Heart right ventricle (tissue), 16 donors: Measurements from ENCODE around the gene RPL36AL. TPM values are rescaled to one million over a fixed set of nuclear protein-coding genes. Genes with fewer than 3 reads are reported as not detected.
A peak's percentile ranks its signal among the peaks of the same experiment; 100 is the strongest.

Source experiments
- ATAC-seq, 8 donors: fragments of 200-7000 bp; cut with Tn5 transposase; one replicate each; pipeline ENCODE4 v1.9.1; 2020; ENCODE audit warnings: mild to moderate bottlenecking in 8 of 8, moderate library complexity in 8 of 8, moderate number of reproducible peaks in 1 of 8
- DNase-seq, 2 donors: peaks; one replicate each; pipeline ENCODE4 v3.0.0-alpha.2; 2020
- H3K27ac ChIP-seq, 10 donors: fragments of 200-600 bp; sonication (generic) in 2 of 10; one replicate each; pipeline versions ENCODE4 v1.5.0 to v1.8.0; 2020 to 2022; ENCODE audit warnings: mild to moderate bottlenecking in 3 of 10
- H3K27me3 ChIP-seq, 7 donors: fragments of 200-600 bp; one replicate each; pipeline ENCODE4 v1.8.0; 2021 to 2022; ENCODE audit warnings: mild to moderate bottlenecking in 2 of 7
- H3K36me3 ChIP-seq, 9 donors: fragments of 200-600 bp; sonication (generic) in 1 of 9; one replicate each; pipeline versions ENCODE4 v1.5.0 to v1.8.0; 2020 to 2022; ENCODE audit warnings: mild to moderate bottlenecking in 2 of 9
- H3K4me1 ChIP-seq, 9 donors: fragments of 200-600 bp; sonication (generic) in 1 of 9; one replicate each; pipeline versions ENCODE4 v1.5.0 to v1.8.0; 2020 to 2022; ENCODE audit warnings: mild to moderate bottlenecking in 4 of 9
- H3K4me3 ChIP-seq, 10 donors: fragments of 200-600 bp; sonication (generic) in 2 of 10; one replicate each; pipeline versions ENCODE4 v1.5.0 to v1.8.0; 2020 to 2022; ENCODE audit warnings: mild to moderate bottlenecking in 7 of 10, moderate library complexity in 2 of 10
- H3K9me3 ChIP-seq, 11 donors: fragments of 200-600 bp in 10 of 11; sonication (generic) in 2 of 11; one replicate each; pipeline versions ENCODE4 v1.5.0 to v1.8.0; 2013 to 2022; ENCODE audit warnings: mild to moderate bottlenecking in 2 of 11, control low read depth in 1 of 11, moderate library complexity in 1 of 11
- CTCF ChIP-seq, 9 donors: fragments of 200-600 bp; sonication (generic) in 2 of 9; IDR thresholded peaks; one replicate each; pipeline versions ENCODE4 v1.5.0 to v1.8.0; 2021 to 2022; ENCODE audit warnings: antibody characterized with exemption in 9 of 9, mild to moderate bottlenecking in 5 of 9, moderate library complexity in 1 of 9
- WGBS, 2 donors: extraction: QIAGEN DNeasy Blood & Tissue Kit; methylation state at CpG; one replicate each; pipeline ENCODE4 v1.1.7; 2013; ENCODE audit warnings: inconsistent platforms in 1 of 2; 5-methylcytosine and 5-hydroxymethylcytosine counted together
- intact Hi-C, 10 donors: fragments of 100-400 bp; cut with DNase I; formaldehyde crosslinking; loops; one replicate each; pipeline versions ENCODE4 v1.11.1 to v1.14.2; 2022
- polyA plus RNA-seq, 2 donors: library from polyadenylated mRNA; stranded (reverse); fragments of 200-250 nt; gene quantifications; one replicate each; pipeline ENCODE4 v1.2.3, GENCODE V29; 2013
- total RNA-seq, 10 donors: library from RNA; stranded (reverse); fragmentation: NEBNext Ultra II Directional in 3 of 10; extraction: Animal tissue kit (Norgen Biotek cat#: 25700) in 3 of 10; gene quantifications; one replicate each; pipeline versions ENCODE4 v1.2.1 to v1.2.4, GENCODE V29; 2021 to 2023
- donor health status: Arrhythmogenic right ventricular cardiomyopathy.
- donor health status: ischemic (EF 13 %, LVEDD 7.1; RV severe dilation, severe dysfunction).
- donor health status: healthy with polysubstance abuse.
- donor health status: DM: no; HTN: yes; CAD: no.
- donor health status: DM: no; HTN: no; CAD: no.
- donor health status: ischemic (EF 25% LVEDD 6.9; RV normal size, moderate dysfunction).
- donor health status: ischemic (EF 25% LVEDD 5.7; RV mildly dilated, moderate dysfunction).
- donor health status: healthy.
- donor health status: DM: yes; HTN: yes; CAD: no.
- donor health status: Ischemic cardiomyopathy.
- donor health status: ischemic (EF 35%, LVEDD 5.7; RV mildly dilated, moderate dysfunction).
- donor health status: nonischemic (EF 11% LVEDD 7.7; RV severe dilation, severe dysfunction).
- donor health status: DM: yes; HTN: yes; CAD: no.
- donor health status: PGD.
- donor health status: ischemic (EF 29% LVEDD 5.4; RV normal size, mild dysfunction).
- donor health status: nonischemic (EF 23%, LVEDD 6.1; RV moderate dilation, normal function).

RPL36AL gene
- total and polyA plus RNA-seq, 12 donors, result 103 to 562 (median 128) TPM

- peak overlapping the region; percentile 69 to 98 (median 88) for H3K4me3 ChIP-seq
- 0 to 1% methylated on average over 101 of the region's 101 CpGs for WGBS, 2 donors
- peak overlapping the region; percentile 84 to 99 (median 96) for H3K27ac ChIP-seq
- H3K9me3 ChIP-seq, result no peaks in the 10 kb centered on the region
- no peaks in the 10 kb centered on the region for H3K27me3 ChIP-seq
- peak; percentile 67 to 95 (median 87) for TF ChIP-seq CTCF (IDR thresholded peaks at IDR 0.05)
- ATAC-seq (peak; percentile 93 to 97 (median 95)), DNase-seq (peak; percentile 93 to 94)
- intact Hi-C loops, result loop anchor here (2.0 to 10.0 kb wide), 12 partner anchors 51 to 231 kb away; partner anchors contain the start of genes KLHDC1 (in 6 of the 10), KLHDC2 (in 6 of the 10), POLE2 (in 2 of the 10) and NEMF (in 1 of the 10)
- peaks cover 0 to 28% (median 0%) of the 10 kb centered on the region in 9 donors for H3K36me3 ChIP-seq
- H3K4me1 ChIP-seq, result peaks cover 8 to 61% (median 43%) of the 10 kb centered on the region in 9 donors
Measured at GRCh38 chr14:49633640-49634546, 13.5 kb upstream of the RPL36AL start.

GRCh38 chr14:49623941-49624839, 3.8 kb upstream of the RPL36AL start:
- Histone ChIP-seq H3K4me3 (peak overlapping the region in 1 of 10 donors; percentile 73), H3K36me3 (peaks cover 0 to 36% (median 5%) of the 10 kb centered on the region in 9 donors), H3K27ac (peak overlapping the region in 1 of 10 donors; percentile 2), H3K9me3 (no peaks in the 10 kb centered on the region), H3K27me3 (no peaks in the 10 kb centered on the region), H3K4me1 (peaks cover 0 to 43% (median 37%) of the 10 kb centered on the region in 9 donors)
- intact Hi-C loops, result loop anchor here in 1 of 10 donors (5.0 kb wide), 1 partner anchor 143 kb away; the partner anchor contains the start of gene KLHDC2
- DNase-seq (no peak), ATAC-seq (no peak)
- WGBS, 2 donors, result 85 to 86% methylated on average over 6 of the region's 6 CpGs
- no peak for TF ChIP-seq CTCF (IDR thresholded peaks at IDR 0.05)

GRCh38 chr14:49623387-49623786, 3.0 kb upstream of the RPL36AL start:
- peak overlapping the region in 1 of 10 donors; percentile 2 for H3K27ac ChIP-seq
- intact Hi-C loops, result loop anchor here in 1 of 10 donors (5.0 kb wide), 1 partner anchor 144 kb away; the partner anchor contains the start of gene KLHDC2
- H3K4me1 ChIP-seq, result peaks cover 0 to 51% (median 41%) of the 10 kb centered on the region in 9 donors

More at GRCh38 chr14:49623387-49623786, 3.0 kb upstream of the RPL36AL start:
- no peak for TF ChIP-seq CTCF (IDR thresholded peaks at IDR 0.05)
- WGBS, 2 donors, result 69 to 74% methylated on average over 3 of the region's 3 CpGs
- ATAC-seq (no peak), DNase-seq (no peak)
- peak overlapping the region in 2 of 10 donors; percentile 1 to 73 for H3K4me3 ChIP-seq
- no peaks in the 10 kb centered on the region for H3K9me3 ChIP-seq
- H3K27me3 ChIP-seq, result no peaks in the 10 kb centered on the region
- peaks cover 0 to 43% (median 11%) of the 10 kb centered on the region in 9 donors for H3K36me3 ChIP-seq
